Fibroblast of the aortic adventitia (primary cell): Measurements from ENCODE around the gene ARRDC5. TPM values are rescaled to one million over a fixed set of nuclear protein-coding genes. Genes with fewer than 3 reads are reported as not detected.
"Not testable (repeated sequence)": the region's sequence is repeated elsewhere in the genome, so short reads cannot be mapped to it uniquely, and the experiment has no call there.

ENCODE experiments used
- DNase-seq: peaks from one replicate; pipeline ENCODE4 v3.0.0-alpha.2; 2010; ENCODE audit warnings: low read depth
- H3K4me3 ChIP-seq: 2 replicates; pipeline ENCODE4 v1.5.1; 2011; ENCODE audit warnings: low read depth, mild to moderate bottlenecking, control low read depth, low read length, moderate library complexity
- CTCF ChIP-seq: IDR thresholded peaks from 2 replicates; pipeline ENCODE4 v1.5.1; 2011; ENCODE audit warnings: mild to moderate bottlenecking, low read length, control low read depth, inconsistent platforms; ENCODE audit not compliant: insufficient read depth
- total RNA-seq: library from RNA; depleted of rRNA; stranded (reverse); fragments of >200 nt; gene quantifications from 2 replicates; pipeline ENCODE4 v1.2.3, GENCODE V29; 2012; ENCODE audit warnings: low replicate concordance

The ARRDC5 gene
- total RNA-seq, 1 donor = not detected

DNA sequence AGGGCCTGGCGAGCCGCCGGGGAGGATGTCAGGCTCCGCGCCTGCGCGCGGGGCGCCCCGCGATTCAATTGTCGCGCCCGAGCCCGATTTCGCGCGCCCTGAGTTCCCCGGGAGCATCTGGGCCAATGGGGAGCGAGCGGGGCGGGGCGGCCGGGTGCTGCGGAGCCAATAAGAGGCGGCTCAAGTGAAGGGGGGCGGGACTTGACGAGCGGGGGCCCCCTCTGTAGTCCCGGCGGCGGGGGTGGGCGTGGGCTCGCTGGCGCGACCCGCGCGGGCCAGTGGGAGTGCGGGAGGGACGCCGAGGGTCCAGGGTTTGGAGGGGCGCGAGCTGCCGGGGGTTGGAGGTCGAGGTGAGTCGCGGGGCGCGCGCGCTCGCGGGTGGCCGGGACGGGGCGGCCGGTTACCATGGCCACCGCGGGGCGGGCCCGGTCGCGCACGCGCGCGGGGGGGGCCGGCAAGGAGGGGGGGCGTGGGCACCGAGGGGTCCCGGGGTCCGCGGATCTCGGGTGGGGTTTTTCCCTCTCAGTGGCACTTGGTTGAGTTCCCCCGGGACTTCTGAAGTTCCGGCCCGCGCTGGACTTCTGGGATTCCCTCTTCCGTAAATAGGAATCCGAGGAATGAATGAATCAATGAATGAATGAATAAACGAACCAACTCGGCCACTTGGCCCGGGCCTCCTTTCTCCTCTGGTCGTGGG is 7.3 kb upstream of the ARRDC5 start:
- H3K4me3 ChIP-seq = peak overlapping the region; percentile 76
- no peak for TF ChIP-seq CTCF
- peak; percentile 70 for DNase-seq

DNA sequence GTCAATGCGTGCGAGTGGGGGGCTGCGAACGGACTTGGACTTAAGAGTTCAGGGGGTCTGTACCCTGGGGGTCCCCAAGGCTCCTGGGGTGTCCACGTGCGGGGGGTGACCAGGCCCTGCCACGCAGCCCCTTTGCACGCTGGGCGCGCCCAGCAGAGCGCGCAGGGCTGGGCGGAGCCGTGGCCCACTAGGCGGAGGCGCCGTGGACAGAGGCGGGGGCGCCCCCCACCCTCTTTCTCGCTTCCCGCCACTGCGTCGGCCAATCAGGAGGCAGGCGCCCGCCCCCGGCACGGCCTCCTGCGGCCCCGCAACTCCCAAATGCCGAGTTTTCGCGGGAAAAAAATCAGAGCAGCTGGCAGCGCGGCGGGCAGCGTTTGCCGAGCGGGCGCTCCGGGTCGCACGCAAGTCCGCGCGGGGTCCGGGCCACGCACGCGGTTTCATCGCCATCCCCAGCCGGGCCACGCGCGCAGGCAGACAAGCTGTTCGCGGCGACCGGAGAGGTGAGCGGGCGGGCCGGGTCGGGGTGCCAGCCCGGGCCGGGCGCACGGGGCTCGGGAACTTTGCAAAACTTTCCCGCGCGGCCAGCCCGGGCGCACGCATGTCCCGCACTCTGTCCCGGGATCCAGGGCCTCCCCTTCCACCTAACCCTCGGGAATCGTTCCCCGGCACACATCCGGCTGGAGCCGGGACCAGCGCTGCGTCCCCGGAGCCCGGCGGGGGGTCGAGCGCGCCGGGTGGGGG is 6.6 kb upstream of the ARRDC5 start, which contains the start of gene UHRF1:
UHRF1 (plus strand) TSS at position 346 of the 741 bp plus-strand sequence. CDS start 1,385 bp downstream, outside the sequence.
- TF ChIP-seq CTCF = no peak
- no peak for DNase-seq
- H3K4me3 ChIP-seq = peak within 1 kb of the TSS; percentile 76

- DNase-seq = no peak
- TF ChIP-seq CTCF = no peak
- H3K4me3 ChIP-seq = no peak overlapping the region
Observed at GRCh38 chr19:4908781-4909155, 6.1 kb upstream of the ARRDC5 start.

DNA sequence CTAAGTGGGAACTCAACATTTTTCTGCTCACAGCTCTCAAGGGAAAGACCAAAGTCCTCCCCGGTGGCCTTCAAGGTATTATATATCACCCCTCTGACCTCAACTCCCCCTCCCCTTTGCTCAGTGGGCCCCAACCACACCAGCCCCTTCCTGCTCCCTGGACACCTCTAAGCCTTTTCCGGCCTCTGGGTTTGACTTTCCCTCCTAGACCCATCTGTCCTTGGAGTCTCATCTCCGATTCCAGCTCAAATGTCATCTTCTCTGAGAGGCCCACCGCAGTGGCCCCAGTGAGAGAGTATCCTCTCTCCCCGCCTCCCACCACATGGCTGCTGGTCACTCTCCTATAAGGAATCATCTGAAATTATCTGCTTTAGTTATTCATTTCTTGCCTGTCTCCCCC is 5.7 kb upstream of the ARRDC5 start:
- no peak overlapping the region for H3K4me3 ChIP-seq
- no peak for TF ChIP-seq CTCF
- no peak for DNase-seq

DNA sequence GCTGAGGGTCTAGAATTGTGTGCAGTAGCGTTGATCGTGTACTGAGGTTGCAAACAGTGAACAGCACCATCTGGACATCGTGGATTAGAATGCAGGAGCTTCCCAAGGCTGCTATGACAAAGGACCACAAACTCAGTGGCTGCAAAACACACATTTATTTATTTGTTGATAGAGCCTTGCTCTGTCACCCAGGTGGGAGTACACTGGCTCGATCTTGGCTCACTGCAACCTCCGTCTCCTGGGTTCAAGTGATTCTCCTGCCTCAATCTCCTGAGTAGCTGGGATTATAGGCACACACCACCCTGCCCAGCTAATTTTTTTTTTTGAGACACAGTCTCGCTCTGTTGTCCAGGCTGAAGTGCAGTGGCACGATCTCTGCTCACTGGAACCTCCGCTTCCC is 4.3 kb upstream of the ARRDC5 start:
- DNase-seq = no peak
- no peak overlapping the region for H3K4me3 ChIP-seq
- TF ChIP-seq CTCF = no peak

DNA sequence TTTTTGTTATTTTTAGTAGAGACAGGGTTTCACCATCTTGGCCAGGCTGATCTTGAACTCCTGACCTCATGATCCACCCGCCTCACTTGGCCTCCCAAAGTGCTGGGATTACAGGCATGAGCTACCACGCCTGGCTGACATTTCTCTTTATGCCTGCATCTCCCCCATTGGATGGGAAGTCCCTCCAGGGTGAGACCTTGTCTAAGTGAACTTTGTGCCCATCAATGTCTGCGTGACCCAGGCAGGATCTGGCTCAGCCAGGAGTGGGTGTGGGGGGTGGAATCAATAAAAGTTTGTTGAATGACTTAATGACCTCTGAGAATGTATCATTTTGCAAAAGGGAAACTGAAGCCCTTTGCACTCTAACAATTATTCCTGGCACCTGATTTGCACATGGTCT is 1.8 kb upstream of the ARRDC5 start:
- DNase-seq = no peak
- H3K4me3 ChIP-seq = no peak overlapping the region
- TF ChIP-seq CTCF = no peak

- not testable (repeated sequence) for H3K4me3 ChIP-seq, DNase-seq
Observed at GRCh38 chr19:4900879-4901278, 1.8 kb downstream of the ARRDC5 start.
